ENCODE data around the gene ANP32B.
"Not testable (repeated sequence)": the region's sequence is repeated elsewhere in the genome, so short reads cannot be mapped to it uniquely, and the experiment has no call there.

The ANP32B gene

DNA sequence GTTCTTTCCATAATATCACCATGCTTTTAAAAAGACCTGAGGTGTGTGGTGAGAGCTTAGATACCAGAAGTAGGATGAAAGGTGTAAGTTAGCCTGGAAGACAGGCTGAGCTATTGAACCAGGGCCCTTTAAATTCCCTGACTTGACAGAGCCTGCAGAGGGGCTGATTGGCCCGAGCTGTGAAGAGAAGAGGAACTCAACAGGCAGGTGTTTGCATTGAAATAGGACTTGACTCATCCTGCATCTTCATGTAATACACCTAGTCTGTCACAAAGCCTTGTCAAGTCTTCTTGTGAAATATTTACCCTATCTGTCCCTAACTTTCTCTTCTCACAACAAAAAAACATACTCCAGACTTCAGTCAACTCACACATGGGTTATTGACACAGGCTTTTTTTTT, 16.6 kb upstream of the ANP32B start:
- DNase-seq, result no peak
- H3K9ac ChIP-seq (ENCODE audit: low read length), result no peak overlapping the region
- H3K4ac ChIP-seq (ENCODE audit: low read depth, low read length), result no peak overlapping the region
- H3K56ac ChIP-seq (ENCODE audit: low read length), result no peak overlapping the region
- no peak overlapping the region for H3K18ac ChIP-seq (ENCODE audit: low read length)
- H3K79me2 ChIP-seq (ENCODE audit: control insufficient read depth, insufficient read depth, low read length), result no peaks in the 10 kb centered on the region
- no peaks in the 10 kb centered on the region for H3K4me1 ChIP-seq (ENCODE audit: control insufficient read depth, low read depth, low read length)
- H4K5ac ChIP-seq (ENCODE audit: low read length), result no peak overlapping the region
- H3K36me3 ChIP-seq (ENCODE audit: control insufficient read depth, insufficient read depth, low read length), result no peaks in the 10 kb centered on the region
- no peak overlapping the region for H3K4me3 ChIP-seq (ENCODE audit: low read length)
- no peak overlapping the region for H3K4me2 ChIP-seq (ENCODE audit: low read length)
- no peak overlapping the region for H2BK15ac ChIP-seq (replicated peaks; ENCODE audit: low read depth)
- no CpG with 5 or more reads among the region's 1 CpG for WGBS (ENCODE audit: extremely low coverage, insufficient coverage, low lambda C conversion rate)
- no peak overlapping the region for H2AK5ac ChIP-seq (ENCODE audit: low read length)
- no peak overlapping the region for H2BK120ac ChIP-seq (ENCODE audit: low read depth, low read length)
- H4K8ac ChIP-seq (ENCODE audit: low read depth, low read length), result no peak overlapping the region
- H3K79me1 ChIP-seq (ENCODE audit: low read length), result no peaks in the 10 kb centered on the region
- H3K27me3 ChIP-seq (ENCODE audit: insufficient read depth, low read length, poor library complexity), result no peaks in the 10 kb centered on the region
- H3K23ac ChIP-seq (ENCODE audit: low read length), result no peak overlapping the region
- H3K27ac ChIP-seq (ENCODE audit: low read depth, low read length), result no peak overlapping the region
- H2BK5ac ChIP-seq (ENCODE audit: low read length), result no peak overlapping the region

DNA sequence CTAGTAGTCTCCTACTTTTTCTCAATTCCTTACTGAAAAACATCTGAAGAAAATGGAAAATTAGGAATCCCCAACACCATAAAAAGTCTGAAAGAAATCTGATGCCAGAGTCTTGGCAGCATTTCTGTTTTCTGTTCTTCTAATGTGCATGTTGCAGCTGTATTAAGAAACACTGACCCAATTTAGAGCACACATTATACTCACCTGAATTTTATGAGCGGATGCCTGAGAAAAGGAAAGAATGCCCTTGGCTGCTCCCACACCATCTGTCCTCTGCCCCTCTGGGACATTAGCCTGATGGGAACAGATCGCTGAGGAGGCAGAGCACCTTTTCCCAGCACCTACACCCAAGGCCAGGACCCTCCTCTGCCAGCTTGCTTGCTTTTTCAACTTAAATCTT, 14.1 kb upstream of the ANP32B start:
- Histone ChIP-seq H3K36me3 (ENCODE audit: control insufficient read depth, insufficient read depth, low read length) (no peaks in the 10 kb centered on the region), H2BK120ac (ENCODE audit: low read depth, low read length) (no peak overlapping the region), H3K79me2 (ENCODE audit: control insufficient read depth, insufficient read depth, low read length) (no peaks in the 10 kb centered on the region), H3K79me1 (ENCODE audit: low read length) (no peaks in the 10 kb centered on the region), H3K4ac (ENCODE audit: low read depth, low read length) (no peak overlapping the region), H3K27ac (ENCODE audit: low read depth, low read length) (no peak overlapping the region), H3K23ac (ENCODE audit: low read length) (no peak overlapping the region), H4K5ac (ENCODE audit: low read length) (no peak overlapping the region), H3K27me3 (ENCODE audit: insufficient read depth, low read length, poor library complexity) (no peaks in the 10 kb centered on the region), H3K9ac (ENCODE audit: low read length) (no peak overlapping the region), H3K4me1 (ENCODE audit: control insufficient read depth, low read depth, low read length) (no peaks in the 10 kb centered on the region), H4K8ac (ENCODE audit: low read depth, low read length) (no peak overlapping the region), H2BK5ac (ENCODE audit: low read length) (no peak overlapping the region), H2BK15ac (replicated peaks; ENCODE audit: low read depth) (no peak overlapping the region), H3K18ac (ENCODE audit: low read length) (no peak overlapping the region), H3K56ac (ENCODE audit: low read length) (no peak overlapping the region), H3K4me3 (ENCODE audit: low read length) (no peak overlapping the region), H2AK5ac (ENCODE audit: low read length) (no peak overlapping the region), H3K4me2 (ENCODE audit: low read length) (no peak overlapping the region)
- no CpG with 5 or more reads among the region's 2 CpGs for WGBS (ENCODE audit: extremely low coverage, insufficient coverage, low lambda C conversion rate)
- DNase-seq, result no peak

DNA sequence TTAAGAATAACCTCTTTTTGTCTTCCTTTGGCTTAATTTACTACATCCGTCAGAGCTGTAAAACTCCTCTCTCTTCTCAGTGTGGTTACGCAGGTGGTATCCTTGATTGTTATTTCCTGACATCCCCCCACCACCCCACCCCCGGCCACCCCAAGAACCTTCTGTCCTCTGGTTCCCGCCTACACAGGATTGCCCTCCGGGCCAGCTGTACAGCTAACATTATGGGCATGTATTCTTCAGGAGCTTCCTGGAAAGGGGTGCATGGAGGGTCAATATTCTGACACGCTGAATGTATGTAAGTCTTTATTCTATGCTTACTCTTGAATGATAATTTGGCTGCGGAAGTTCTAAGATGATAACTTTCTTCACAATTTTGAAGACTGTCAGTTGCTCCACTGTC, 13.0 kb upstream of the ANP32B start:
- H3K27me3 ChIP-seq (ENCODE audit: insufficient read depth, low read length, poor library complexity), result no peaks in the 10 kb centered on the region

DNA sequence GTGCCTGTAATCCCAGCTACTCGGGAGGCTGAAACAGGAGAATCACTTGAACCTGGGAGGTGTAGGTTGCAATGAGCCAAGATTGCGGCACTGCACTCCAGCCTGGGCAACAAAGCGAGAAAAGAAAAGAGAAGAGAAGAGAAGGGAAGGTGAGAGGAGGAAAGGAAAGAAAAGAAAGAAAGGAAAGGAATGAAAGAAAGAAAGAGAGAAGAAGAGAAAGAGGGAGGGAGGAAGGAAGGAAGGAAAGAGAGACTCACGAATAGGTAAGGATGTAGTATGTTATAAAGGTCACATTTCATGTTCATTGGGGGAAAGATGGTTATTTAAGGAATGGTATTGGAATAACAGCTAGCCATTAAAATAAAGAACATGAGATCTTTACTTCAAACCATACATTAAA, 10.4 kb upstream of the ANP32B start:
- no peaks in the 10 kb centered on the region for H3K27me3 ChIP-seq (ENCODE audit: insufficient read depth, low read length, poor library complexity)
- DNase-seq, result no peak

More for the DNA sequence above, 13.0 kb upstream of the ANP32B start:
- no peaks in the 10 kb centered on the region for H3K79me1 ChIP-seq (ENCODE audit: low read length)
- DNase-seq, result no peak
- H2BK120ac ChIP-seq (ENCODE audit: low read depth, low read length), result no peak overlapping the region
- no peak overlapping the region for H2AK5ac ChIP-seq (ENCODE audit: low read length)
- H4K5ac ChIP-seq (ENCODE audit: low read length), result no peak overlapping the region
- H3K4me1 ChIP-seq (ENCODE audit: control insufficient read depth, low read depth, low read length), result no peaks in the 10 kb centered on the region
- H3K23ac ChIP-seq (ENCODE audit: low read length), result no peak overlapping the region
- H3K4ac ChIP-seq (ENCODE audit: low read depth, low read length), result no peak overlapping the region
- no peak overlapping the region for H3K9ac ChIP-seq (ENCODE audit: low read length)
- H2BK15ac ChIP-seq (replicated peaks; ENCODE audit: low read depth), result no peak overlapping the region
- H3K4me2 ChIP-seq (ENCODE audit: low read length), result no peak overlapping the region
- H3K56ac ChIP-seq (ENCODE audit: low read length), result no peak overlapping the region
- H3K79me2 ChIP-seq (ENCODE audit: control insufficient read depth, insufficient read depth, low read length), result no peaks in the 10 kb centered on the region
- no peak overlapping the region for H2BK5ac ChIP-seq (ENCODE audit: low read length)
- no CpG with 5 or more reads among the region's 7 CpGs for WGBS (ENCODE audit: extremely low coverage, insufficient coverage, low lambda C conversion rate)
- no peak overlapping the region for H3K18ac ChIP-seq (ENCODE audit: low read length)
- H4K8ac ChIP-seq (ENCODE audit: low read depth, low read length), result no peak overlapping the region
- no peak overlapping the region for H3K4me3 ChIP-seq (ENCODE audit: low read length)
- H3K27ac ChIP-seq (ENCODE audit: low read depth, low read length), result no peak overlapping the region
- no peaks in the 10 kb centered on the region for H3K36me3 ChIP-seq (ENCODE audit: control insufficient read depth, insufficient read depth, low read length)

DNA sequence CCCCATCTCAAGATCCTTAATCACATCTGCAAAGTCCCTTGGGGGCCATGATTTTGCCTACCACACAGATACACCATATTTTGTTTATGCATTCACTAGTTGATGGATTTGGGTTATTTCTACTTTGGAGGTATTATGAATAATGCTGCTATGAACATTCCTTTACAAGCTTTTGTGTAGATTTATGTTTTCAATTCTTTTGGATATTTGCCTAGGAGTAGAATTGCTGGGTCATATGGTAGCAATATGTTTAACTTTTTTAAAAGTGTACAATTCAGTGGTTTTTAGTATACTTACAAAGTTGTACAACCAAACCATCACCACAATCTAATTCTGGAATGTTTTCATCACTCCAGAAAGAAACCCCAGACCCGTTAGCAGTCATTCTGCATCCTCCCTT, 7.8 kb upstream of the ANP32B start:
- Histone ChIP-seq H3K56ac (ENCODE audit: low read length) (no peak overlapping the region), H3K18ac (ENCODE audit: low read length) (no peak overlapping the region), H4K8ac (ENCODE audit: low read depth, low read length) (no peak overlapping the region), H3K79me2 (ENCODE audit: control insufficient read depth, insufficient read depth, low read length) (no peaks in the 10 kb centered on the region), H2BK120ac (ENCODE audit: low read depth, low read length) (no peak overlapping the region), H3K79me1 (ENCODE audit: low read length) (no peaks in the 10 kb centered on the region), H3K4me1 (ENCODE audit: control insufficient read depth, low read depth, low read length) (no peaks in the 10 kb centered on the region), H2BK5ac (ENCODE audit: low read length) (no peak overlapping the region), H3K9ac (ENCODE audit: low read length) (no peak overlapping the region), H3K27ac (ENCODE audit: low read depth, low read length) (no peak overlapping the region), H3K4me3 (ENCODE audit: low read length) (no peak overlapping the region), H3K23ac (ENCODE audit: low read length) (no peak overlapping the region), H3K36me3 (ENCODE audit: control insufficient read depth, insufficient read depth, low read length) (no peaks in the 10 kb centered on the region), H4K5ac (ENCODE audit: low read length) (no peak overlapping the region), H3K27me3 (ENCODE audit: insufficient read depth, low read length, poor library complexity) (peaks cover 13% of the 10 kb centered on the region), H2BK15ac (replicated peaks; ENCODE audit: low read depth) (no peak overlapping the region), H3K4ac (ENCODE audit: low read depth, low read length) (no peak overlapping the region), H2AK5ac (ENCODE audit: low read length) (no peak overlapping the region), H3K4me2 (ENCODE audit: low read length) (no peak overlapping the region)
- no CpG with 5 or more reads among the region's 1 CpG for WGBS (ENCODE audit: extremely low coverage, insufficient coverage, low lambda C conversion rate)
- no peak for DNase-seq

More for the DNA sequence above, 10.4 kb upstream of the ANP32B start:
- H4K8ac ChIP-seq (ENCODE audit: low read depth, low read length), result no peak overlapping the region
- H3K27ac ChIP-seq (ENCODE audit: low read depth, low read length), result no peak overlapping the region
- no peak overlapping the region for H4K5ac ChIP-seq (ENCODE audit: low read length)
- no peak overlapping the region for H3K18ac ChIP-seq (ENCODE audit: low read length)
- no peak overlapping the region for H2BK120ac ChIP-seq (ENCODE audit: low read depth, low read length)
- no peak overlapping the region for H2AK5ac ChIP-seq (ENCODE audit: low read length)
- no peak overlapping the region for H3K23ac ChIP-seq (ENCODE audit: low read length)
- H3K36me3 ChIP-seq (ENCODE audit: control insufficient read depth, insufficient read depth, low read length), result no peaks in the 10 kb centered on the region
- no peak overlapping the region for H2BK15ac ChIP-seq (replicated peaks; ENCODE audit: low read depth)
- no peaks in the 10 kb centered on the region for H3K79me2 ChIP-seq (ENCODE audit: control insufficient read depth, insufficient read depth, low read length)
- no peak overlapping the region for H3K56ac ChIP-seq (ENCODE audit: low read length)
- H3K4me2 ChIP-seq (ENCODE audit: low read length), result no peak overlapping the region
- no peak overlapping the region for H3K4ac ChIP-seq (ENCODE audit: low read depth, low read length)
- no peak overlapping the region for H3K9ac ChIP-seq (ENCODE audit: low read length)
- no peaks in the 10 kb centered on the region for H3K4me1 ChIP-seq (ENCODE audit: control insufficient read depth, low read depth, low read length)
- no peak overlapping the region for H2BK5ac ChIP-seq (ENCODE audit: low read length)
- no CpG with 5 or more reads among the region's 4 CpGs for WGBS (ENCODE audit: extremely low coverage, insufficient coverage, low lambda C conversion rate)
- no peaks in the 10 kb centered on the region for H3K79me1 ChIP-seq (ENCODE audit: low read length)
- H3K4me3 ChIP-seq (ENCODE audit: low read length), result no peak overlapping the region

DNA sequence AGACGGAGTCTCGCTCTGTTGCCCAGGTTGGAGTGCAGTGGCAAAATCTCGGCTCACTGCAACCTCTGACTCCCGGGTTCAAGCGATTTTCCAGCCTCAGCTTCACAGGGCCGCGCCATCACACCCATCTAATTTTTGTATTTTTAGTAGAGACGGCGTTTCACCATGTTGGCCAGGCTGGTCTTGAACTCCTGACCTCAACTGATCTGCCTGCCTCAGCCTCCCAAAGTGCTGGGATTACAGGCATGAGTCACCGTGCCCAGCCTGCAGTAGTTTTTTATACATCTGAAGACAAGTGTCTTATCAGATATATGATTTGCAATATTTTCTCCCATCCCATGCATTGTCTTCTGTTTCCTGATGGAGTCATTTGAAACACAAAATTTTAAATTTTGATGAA, 6.5 kb upstream of the ANP32B start:
- H3K56ac ChIP-seq (ENCODE audit: low read length); H3K18ac ChIP-seq (ENCODE audit: low read length); H3K27ac ChIP-seq (ENCODE audit: low read depth, low read length); H3K4me2 ChIP-seq (ENCODE audit: low read length); H4K8ac ChIP-seq (ENCODE audit: low read depth, low read length); H2AK5ac ChIP-seq (ENCODE audit: low read length); H3K4ac ChIP-seq (ENCODE audit: low read depth, low read length); H3K79me2 ChIP-seq (ENCODE audit: control insufficient read depth, insufficient read depth, low read length); DNase-seq; H3K9ac ChIP-seq (ENCODE audit: low read length); H3K79me1 ChIP-seq (ENCODE audit: low read length); H2BK5ac ChIP-seq (ENCODE audit: low read length); H2BK15ac ChIP-seq (replicated peaks; ENCODE audit: low read depth); H3K23ac ChIP-seq (ENCODE audit: low read length); H3K36me3 ChIP-seq (ENCODE audit: control insufficient read depth, insufficient read depth, low read length); H3K4me1 ChIP-seq (ENCODE audit: control insufficient read depth, low read depth, low read length); H2BK120ac ChIP-seq (ENCODE audit: low read depth, low read length); H4K5ac ChIP-seq (ENCODE audit: low read length); H3K4me3 ChIP-seq (ENCODE audit: low read length): not testable (repeated sequence)
- H3K27me3 ChIP-seq (ENCODE audit: insufficient read depth, low read length, poor library complexity), result peaks cover 23% of the 10 kb centered on the region
- WGBS (ENCODE audit: extremely low coverage, insufficient coverage, low lambda C conversion rate), result no CpG with 5 or more reads among the region's 10 CpGs
